SK-N-SH (cell line): ENCODE data around the gene TICAM1. TPM values are rescaled to one million over a fixed set of nuclear protein-coding genes. Genes with fewer than 3 reads are reported as not detected.
"Not testable (repeated sequence)": the region's sequence is repeated elsewhere in the genome, so short reads cannot be mapped to it uniquely, and the experiment has no call there.

ENCODE experiments used
- CTCF ChIA-PET: fragments of 300-600, 350-600 bp; formaldehyde crosslinking; extraction: SDS; loops from one replicate; lab custom pipeline; 2021; lab: Yijun Ruan, JAX
- POLR2A ChIA-PET: fragments of 350-600 bp; sonication (Branson Sonifier 250); formaldehyde crosslinking; extraction: SDS; loops from one replicate; lab custom pipeline; 2020; ENCODE audit warnings: antibody characterized with exemption, inconsistent platforms; lab: Yijun Ruan, JAX
- DNase-seq: peaks from one replicate; pipeline ENCODE4 v3.0.0; 2012
- H2AFZ ChIP-seq: fragments of 200-600 bp; sonication (generic); 2 replicates; pipeline ENCODE4 v1.8.1; 2016; ENCODE audit warnings: antibody characterized with exemption, mild to moderate bottlenecking, low read depth
- H3F3A ChIP-seq: fragments of 200-600 bp; sonication (generic); replicated peaks from 2 replicates; pipeline ENCODE3; 2016; ENCODE audit warnings: antibody characterized with exemption, mild to moderate bottlenecking; ENCODE audit not compliant: insufficient read depth
- H3K27ac ChIP-seq, 2 experiments: fragments of 200-500 bp in 1 of 2; fragments of 200-600 bp in 1 of 2; sonication (Bioruptor generic) in 1 of 2; sonication (generic), shearing (Covaris generic) in 1 of 2; 2 replicates each; pipeline versions ENCODE4 v1.5.1 to v1.6.1; 2014 to 2016; ENCODE audit warnings: low read depth in 2 of 2, inconsistent platforms in 1 of 2, low read length in 1 of 2, mild to moderate bottlenecking in 1 of 2, mixed read lengths in 1 of 2
- H3K27me3 ChIP-seq: fragments of 200-600 bp; sonication (generic), shearing (Covaris generic); 2 replicates; pipeline ENCODE4 v1.6.1; 2016; ENCODE audit warnings: mixed run types; ENCODE audit not compliant: insufficient read depth
- H3K36me3 ChIP-seq, 2 experiments: fragments of 200-500 bp in 1 of 2; fragments of 200-600 bp in 1 of 2; sonication (Bioruptor generic) in 1 of 2; sonication (generic) in 1 of 2; replicated peaks in 1 of 2; 2 replicates each; pipeline versions ENCODE3 to v1.5.1; 2014 to 2016; ENCODE audit warnings: low read length in 1 of 2, mild to moderate bottlenecking in 1 of 2; ENCODE audit not compliant: insufficient read depth in 2 of 2, control insufficient read depth in 1 of 2
- H3K4me1 ChIP-seq, 2 experiments: fragments of 200-500 bp in 1 of 2; fragments of 200-600 bp in 1 of 2; sonication (Bioruptor generic) in 1 of 2; sonication (generic), shearing (Covaris generic) in 1 of 2; 2 replicates each; pipeline versions ENCODE4 v1.5.1 to v1.6.1; 2014 to 2016; ENCODE audit warnings: low read depth in 1 of 2, low read length in 1 of 2, mixed run types in 1 of 2; ENCODE audit not compliant: insufficient read depth in 2 of 2, control insufficient read depth in 1 of 2
- H3K4me2 ChIP-seq: fragments of 200-600 bp; sonication (generic), shearing (Covaris generic); 2 replicates; pipeline ENCODE4 v1.6.1; 2017; ENCODE audit warnings: mixed run types
- H3K4me3 ChIP-seq, 2 experiments: fragments of 200-500 bp in 1 of 2; fragments of 200-600 bp in 1 of 2; sonication (Bioruptor generic) in 1 of 2; sonication (generic), shearing (Covaris generic) in 1 of 2; 2 replicates each; pipeline versions ENCODE4 v1.5.1 to v1.8.1; 2014 to 2016; ENCODE audit warnings: low read depth in 2 of 2, inconsistent platforms in 1 of 2, low read length in 1 of 2, mild to moderate bottlenecking in 1 of 2, mixed read lengths in 1 of 2, moderate library complexity in 1 of 2
- H3K79me2 ChIP-seq: fragments of 200-600 bp; sonication (generic); 2 replicates; pipeline ENCODE4 v1.8.1; 2017; ENCODE audit warnings: mild to moderate bottlenecking; ENCODE audit not compliant: insufficient read depth
- H3K9ac ChIP-seq: fragments of 200-600 bp; sonication (generic); 2 replicates; pipeline ENCODE4 v1.6.1; 2017; ENCODE audit warnings: mixed run types
- H3K9me2 ChIP-seq: fragments of 200-600 bp; sonication (generic); 2 replicates; pipeline ENCODE4 v1.6.1; 2017; ENCODE audit warnings: mixed run types
- H3K9me3 ChIP-seq: fragments of 200-600 bp; sonication (generic); 2 replicates; pipeline ENCODE4 v1.6.1; 2017; ENCODE audit warnings: mixed run types, mild to moderate bottlenecking, moderate library complexity
- H4K20me1 ChIP-seq: fragments of 200-600 bp; sonication (generic); 2 replicates; pipeline ENCODE4 v1.6.1; 2017; ENCODE audit warnings: mild to moderate bottlenecking, mixed run types; ENCODE audit not compliant: insufficient read depth
- CHD2 ChIP-seq: fragments of 150-350 bp; IDR thresholded peaks from 2 replicates; pipeline ENCODE4 v1.6.1; 2018; ENCODE audit warnings: low read length; ENCODE audit not compliant: partially characterized antibody
- ELF1 ChIP-seq: IDR thresholded peaks from 2 replicates; pipeline ENCODE4 v1.4.0; 2012
- GATA2 ChIP-seq: sonication (generic); formaldehyde crosslinking; IDR thresholded peaks from 2 replicates; pipeline ENCODE4 v1.5.0; 2020; ENCODE audit warnings: mild to moderate bottlenecking, missing genetic modification reagents
- JUND ChIP-seq: IDR thresholded peaks from 2 replicates; pipeline ENCODE4 v1.4.0; 2012
- MEF2A ChIP-seq: IDR thresholded peaks from 2 replicates; pipeline ENCODE4 v1.4.0; 2012; ENCODE audit warnings: low read depth, borderline replicate concordance
- NFIC ChIP-seq: IDR thresholded peaks from 2 replicates; pipeline ENCODE4 v1.4.0; 2012; ENCODE audit warnings: borderline replicate concordance
- PBX3 ChIP-seq: IDR thresholded peaks from 2 replicates; pipeline ENCODE4; 2012
- RAD21 ChIP-seq: IDR thresholded peaks from 2 replicates; pipeline ENCODE4 v1.6.1; 2012; ENCODE audit warnings: mild to moderate bottlenecking, low read length
- SMC3 ChIP-seq: IDR thresholded peaks from 2 replicates; pipeline ENCODE4 v1.6.1; 2012; ENCODE audit warnings: low read depth, low read length, improper control_type of control experiment
- TCF12 ChIP-seq: IDR thresholded peaks from 2 replicates; pipeline ENCODE4 v1.4.0; 2012
- USF1 ChIP-seq: IDR thresholded peaks from 2 replicates; pipeline ENCODE4 v1.4.0; 2012; ENCODE audit warnings: low read depth, borderline replicate concordance
- ZBTB33 ChIP-seq: IDR thresholded peaks from 2 replicates; pipeline ENCODE4 v1.4.0; 2012; ENCODE audit warnings: low read depth, borderline replicate concordance
- WGBS: methylation state at CpG from one replicate; pipeline ENCODE4 v1.1.6; 2017; ENCODE audit warnings: low lambda C conversion rate; 5-methylcytosine and 5-hydroxymethylcytosine counted together
- polyA plus RNA-seq, 3 experiments: library from polyadenylated mRNA; depleted of rRNA; stranded (reverse); fragments of >200 nt; gene quantifications; 2 replicates each; pipeline ENCODE4 v1.2.3, GENCODE V29; 2012

Gene TICAM1
- polyA plus RNA-seq, 1 of the 3 experiments (the other 2 are of a cell fraction): 2.7 TPM

GRCh38 chr19:4823577-4823976 is 7.9 kb downstream of the TICAM1 start:
- no peak overlapping the region for H3K9ac ChIP-seq
- no peaks in the 10 kb centered on the region for H3K27me3 ChIP-seq
- no peaks in the 10 kb centered on the region for H3K9me2 ChIP-seq
- TF ChIP-seq PBX3 (no peak), JUND (no peak), RAD21 (no peak), NFIC (no peak), ELF1 (no peak), ZBTB33 (no peak), SMC3 (no peak), MEF2A (no peak), TCF12 (no peak)
- ChIA-PET POLR2A (interaction anchor here (0.6 kb wide), 1 partner anchor 55 kb away, joined by 8 read pairs; no protein-coding TSS in a partner anchor), CTCF (interaction anchor here (0.6 to 8.1 kb wide), 4 partner anchors 11 to 243 kb away, joined by 3 to 47 read pairs (median 24); no protein-coding TSS in a partner anchor)
- no peaks in the 10 kb centered on the region for H3K9me3 ChIP-seq
- H4K20me1 ChIP-seq: 0 out of 2 replicates have a peak, but pooled peaks cover 3% of the 10 kb centered on the region
- no peaks in the 10 kb centered on the region for H3K4me1 ChIP-seq
- H3K4me2 ChIP-seq: no peak overlapping the region
- WGBS: 90% methylated on average over 6 of the region's 6 CpGs
- H3K4me3 ChIP-seq: no peak overlapping the region
- no peak overlapping the region for H3K27ac ChIP-seq
- H3K79me2 ChIP-seq: peaks cover 85% of the 10 kb centered on the region
- H3F3A ChIP-seq: peaks cover 3% of the 10 kb centered on the region
- H2AFZ ChIP-seq: no peak overlapping the region
- no peak for DNase-seq
- peaks cover 0 to 3% of the 10 kb centered on the region in 2 experiments for H3K36me3 ChIP-seq

- not testable (repeated sequence) for H3K4me1 ChIP-seq, DNase-seq, H3K27ac ChIP-seq, H2AFZ ChIP-seq, H3K36me3 ChIP-seq, H3K9me2 ChIP-seq, H3K9ac ChIP-seq, H3K4me3 ChIP-seq, H3F3A ChIP-seq, H3K9me3 ChIP-seq, H3K4me2 ChIP-seq, H4K20me1 ChIP-seq, H3K27me3 ChIP-seq
- WGBS: 96% methylated on average over 7 of the region's 7 CpGs
- peaks cover 80% of the 10 kb centered on the region for H3K79me2 ChIP-seq
- CTCF ChIA-PET: interaction anchor here (1.7 to 8.1 kb wide), 3 partner anchors 10 to 29 kb away, joined by 3 to 47 read pairs (median 44); no protein-coding TSS in a partner anchor
- POLR2A ChIA-PET: interaction anchor here (0.6 kb wide), 1 partner anchor 486 kb away, joined by 4 read pairs; no protein-coding TSS in a partner anchor
Observed at GRCh38 chr19:4822354-4822753, 9.2 kb downstream of the TICAM1 start.

- H3K27ac ChIP-seq: no peak overlapping the region
- H3K9me3 ChIP-seq: no peaks in the 10 kb centered on the region
- no peak for TF ChIP-seq SMC3
- TF ChIP-seq GATA2 (CRISPR knock-in tag): no peak
- TF ChIP-seq CHD2: no peak
- no peak for TF ChIP-seq USF1
- no peak for TF ChIP-seq PBX3
- 0 out of 2 replicates have a peak, but pooled peaks cover 3% of the 10 kb centered on the region for H4K20me1 ChIP-seq
- H3K79me2 ChIP-seq: peaks cover 75% of the 10 kb centered on the region
- no peaks in the 10 kb centered on the region for H3K4me1 ChIP-seq
- no peaks in the 10 kb centered on the region for H3K27me3 ChIP-seq
- no peak for DNase-seq
- peaks cover 3% of the 10 kb centered on the region for H3F3A ChIP-seq
- ChIA-PET POLR2A (no interaction called here), CTCF (interaction anchor here (7.4 to 8.1 kb wide), 2 partner anchors 12 to 30 kb away, joined by 44 to 47 read pairs; no protein-coding TSS in a partner anchor)
- H3K36me3 ChIP-seq: peaks cover 3 to 17% of the 10 kb centered on the region in 2 experiments
- H3K4me3 ChIP-seq: no peak overlapping the region
- H3K4me2 ChIP-seq: no peak overlapping the region
- no peak overlapping the region for H3K9ac ChIP-seq
- no peak overlapping the region for H2AFZ ChIP-seq
- H3K9me2 ChIP-seq: no peaks in the 10 kb centered on the region
- 90% methylated on average over 4 of the region's 4 CpGs for WGBS
Observed at GRCh38 chr19:4821265-4821664, 10.2 kb downstream of the TICAM1 start.
